Left colon (tissue), 2 donors: ENCODE results near the gene MECP2. TPM values are rescaled to one million over a fixed set of nuclear protein-coding genes. Genes with fewer than 3 reads are reported as not detected.

Experiments
- ATAC-seq: fragments of 200-7000 bp; cut with Tn5 transposase; one replicate; pipeline ENCODE4 v1.9.1; 2020; ENCODE audit warnings: mild to moderate bottlenecking, moderate library complexity
- DNase-seq, 2 donors: peaks; one replicate each; pipeline ENCODE4 v3.0.0-alpha.2; 2020
- intact Hi-C, 2 donors: fragments of 100-400 bp; cut with DNase I in 1 of 2; cut with micrococcal nuclease in 1 of 2; formaldehyde crosslinking; loops; one replicate each; pipeline versions ENCODE4 v1.11.2 to v1.14.0; 2022; cut with DNase I, micrococcal nuclease
- total RNA-seq, 2 donors: library from RNA; stranded (reverse); fragmentation: NEBNext Ultra II Directional; extraction: Animal tissue kit (Norgen Biotek cat#: 25700); gene quantifications; one replicate each; pipeline ENCODE4 v1.2.1, GENCODE V29; 2021
- donor health status: DM: no; HTN: no; CAD: no.
- donor health status: DM: yes; HTN: yes; CAD: no.

MECP2 gene
- total RNA-seq, 2 donors from 2014 or later: 29.4 to 32.3 TPM

- ATAC-seq (no peak), DNase-seq (no peak)
- intact Hi-C loops: no loop called here
Measured at GRCh38 chrX:154074199-154074598, 23.3 kb downstream of the MECP2 start.

GRCh38 chrX:154072192-154072591 is 25.3 kb downstream of the MECP2 start:
- no peak for DNase-seq
- intact Hi-C loops: no loop called here
- ATAC-seq: no peak

GRCh38 chrX:154068560-154068959 is 29.0 kb downstream of the MECP2 start:
- intact Hi-C loops: no loop called here
- ATAC-seq (no peak), DNase-seq (no peak)

- intact Hi-C loops: no loop called here
- no peak for DNase-seq
- ATAC-seq: no peak
Measured at GRCh38 chrX:154064637-154065435, 32.7 kb downstream of the MECP2 start.

- intact Hi-C loops: no loop called here
- DNase-seq (no peak), ATAC-seq (no peak)
Measured at GRCh38 chrX:154063234-154063633, 34.3 kb downstream of the MECP2 start.

- intact Hi-C loops: no loop called here
- ATAC-seq (no peak), DNase-seq (no peak)
Measured at GRCh38 chrX:154061801-154062200, 35.7 kb downstream of the MECP2 start.

GRCh38 chrX:154059729-154060245 is 37.7 kb downstream of the MECP2 start:
- ATAC-seq (no peak), DNase-seq (no peak)
- intact Hi-C loops: no loop called here

GRCh38 chrX:154059231-154059630 is 38.3 kb downstream of the MECP2 start:
- no peak for DNase-seq
- intact Hi-C loops: no loop called here
- no peak for ATAC-seq

- ATAC-seq (no peak), DNase-seq (no peak)
- intact Hi-C loops: no loop called here
Measured at GRCh38 chrX:154058214-154058997, 39.1 kb downstream of the MECP2 start.

GRCh38 chrX:154057791-154058190 is 39.7 kb downstream of the MECP2 start:
- DNase-seq (no peak), ATAC-seq (no peak)
- intact Hi-C loops: no loop called here

GRCh38 chrX:154056770-154057241 is 40.7 kb downstream of the MECP2 start:
- DNase-seq (peak in 1 of 2 donors; percentile 48), ATAC-seq (peak; percentile 87)
- intact Hi-C loops: no loop called here

- intact Hi-C loops: no loop called here
- peak; percentile 82 for ATAC-seq
- peak; percentile 70 to 90 for DNase-seq
Measured at GRCh38 chrX:154051201-154051810, 46.2 kb downstream of the MECP2 start.

GRCh38 chrX:154050113-154050495 is 47.4 kb downstream of the MECP2 start:
- intact Hi-C loops: no loop called here
- ATAC-seq (no peak), DNase-seq (peak in 1 of 2 donors; percentile 17)

- peak in 1 of 2 donors; percentile 20 for DNase-seq
- ATAC-seq: no peak
- intact Hi-C loops: no loop called here
Measured at GRCh38 chrX:154049209-154050112, 48.1 kb downstream of the MECP2 start.

GRCh38 chrX:154048398-154048797 is 49.1 kb downstream of the MECP2 start:
- intact Hi-C loops: no loop called here
- ATAC-seq: no peak
- DNase-seq: no peak

GRCh38 chrX:154046940-154047610 is 50.4 kb downstream of the MECP2 start:
- DNase-seq: no peak
- no peak for ATAC-seq
- intact Hi-C loops: no loop called here

GRCh38 chrX:154046031-154046781 is 51.3 kb downstream of the MECP2 start:
- DNase-seq (no peak), ATAC-seq (peak; percentile 20)
- intact Hi-C loops: no loop called here
